IPS DF 6.9 (cell line): ENCODE data around the gene FOXK2.
A peak's percentile ranks its signal among the peaks of the same experiment; 100 is the strongest.
"Not testable (repeated sequence)": the region's sequence is repeated elsewhere in the genome, so short reads cannot be mapped to it uniquely, and the experiment has no call there.

Experiments used
- DNase-seq: peaks from one replicate; pipeline ENCODE4 v3.0.0-alpha.2; 2013; ENCODE audit warnings: low read depth, low spot score
- H3K27ac ChIP-seq: one replicate; pipeline ENCODE4 v1.5.1; 2013; ENCODE audit warnings: low read length, control low read depth
- H3K27me3 ChIP-seq: 2 replicates; pipeline ENCODE4 v1.6.1; 2013; ENCODE audit warnings: mild to moderate bottlenecking, low read length; ENCODE audit not compliant: control insufficient read depth, insufficient read depth
- H3K36me3 ChIP-seq: 2 replicates; pipeline ENCODE4 v1.6.1; 2013; ENCODE audit warnings: low read length; ENCODE audit not compliant: control insufficient read depth, insufficient read depth
- H3K4me1 ChIP-seq: 2 replicates; pipeline ENCODE4 v1.6.1; 2013; ENCODE audit warnings: low read length; ENCODE audit not compliant: control insufficient read depth, insufficient read depth
- H3K4me3 ChIP-seq: 2 replicates; pipeline ENCODE4 v1.5.1; 2013; ENCODE audit warnings: mild to moderate bottlenecking, low read length
- H3K9me3 ChIP-seq: 2 replicates; pipeline ENCODE4 v1.6.1; 2013; ENCODE audit warnings: low read length, inconsistent platforms; ENCODE audit not compliant: control insufficient read depth, insufficient read depth
- WGBS: extraction: QIAGEN DNeasy Blood & Tissue Kit; methylation state at CpG from one replicate; pipeline ENCODE4 v1.1.7; 2013; ENCODE audit warnings: mixed read lengths, missing lambda C conversion rate; ENCODE audit not compliant: insufficient read length, insufficient coverage; 5-methylcytosine and 5-hydroxymethylcytosine counted together

The FOXK2 gene

GRCh38 chr17:82507631-82508175 is 11.8 kb upstream of the FOXK2 start:
- no peaks in the 10 kb centered on the region for H3K4me1 ChIP-seq
- no peaks in the 10 kb centered on the region for H3K36me3 ChIP-seq
- no CpG with 5 or more reads among the region's 7 CpGs for WGBS
- no peaks in the 10 kb centered on the region for H3K9me3 ChIP-seq
- no peaks in the 10 kb centered on the region for H3K27me3 ChIP-seq
- no peak for DNase-seq
- H3K27ac ChIP-seq = no peak overlapping the region
- no peak overlapping the region for H3K4me3 ChIP-seq

GRCh38 chr17:82511642-82512041 is 7.9 kb upstream of the FOXK2 start:
- not testable (repeated sequence) for H3K36me3 ChIP-seq, DNase-seq, H3K9me3 ChIP-seq, H3K4me3 ChIP-seq, H3K27me3 ChIP-seq, H3K27ac ChIP-seq, H3K4me1 ChIP-seq
- WGBS = no CpG with 5 or more reads among the region's 5 CpGs

- not testable (repeated sequence) for H3K27ac ChIP-seq, H3K9me3 ChIP-seq, H3K36me3 ChIP-seq, DNase-seq, H3K27me3 ChIP-seq, H3K4me3 ChIP-seq, H3K4me1 ChIP-seq
- WGBS = no CpG with 5 or more reads among the region's 10 CpGs
These were observed 5.7 kb upstream of the FOXK2 start for GRCh38 chr17:82513864-82514263.

GRCh38 chr17:82517230-82517865 is 2.2 kb upstream of the FOXK2 start:
- no CpG with 5 or more reads among the region's 10 CpGs for WGBS
- DNase-seq = no peak
- Histone ChIP-seq H3K27me3 (no peaks in the 10 kb centered on the region), H3K27ac (no peak overlapping the region), H3K4me1 (peaks cover 2% of the 10 kb centered on the region; the same call in 1 of the 2 replicates), H3K4me3 (no peak overlapping the region), H3K9me3 (no peaks in the 10 kb centered on the region), H3K36me3 (no peaks in the 10 kb centered on the region; the same call in 1 of the 2 replicates)

GRCh38 chr17:82519971-82520903 is 705 bp downstream of the FOXK2 start:
- H3K27me3 ChIP-seq = no peaks in the 10 kb centered on the region
- no CpG with 5 or more reads among the region's 94 CpGs for WGBS
- H3K27ac ChIP-seq = no peak overlapping the region
- H3K4me1 ChIP-seq = peaks cover 2% of the 10 kb centered on the region; the same call in 1 of the 2 replicates
- no peak for DNase-seq
- no peaks in the 10 kb centered on the region; the same call in 1 of the 2 replicates for H3K36me3 ChIP-seq
- H3K4me3 ChIP-seq = peak overlapping the region; percentile 97
- H3K9me3 ChIP-seq = no peaks in the 10 kb centered on the region

GRCh38 chr17:82524540-82524939 is 5.0 kb downstream of the FOXK2 start:
- H3K9me3 ChIP-seq = no peaks in the 10 kb centered on the region
- peaks cover 2% of the 10 kb centered on the region; the same call in 1 of the 2 replicates for H3K4me1 ChIP-seq
- H3K36me3 ChIP-seq = no peaks in the 10 kb centered on the region; the same call in 1 of the 2 replicates
- no CpG with 5 or more reads among the region's 4 CpGs for whole genome bisulfite sequencing
- no peak overlapping the region for H3K4me3 ChIP-seq
- H3K27me3 ChIP-seq = no peaks in the 10 kb centered on the region
- no peak for DNase-seq
- H3K27ac ChIP-seq = no peak overlapping the region

- no peak overlapping the region for H3K27ac ChIP-seq
- no CpG with 5 or more reads among the region's 4 CpGs for WGBS
- H3K4me1 ChIP-seq = peaks cover 2% of the 10 kb centered on the region; the same call in 1 of the 2 replicates
These were observed 6.2 kb downstream of the FOXK2 start for GRCh38 chr17:82525712-82526111.

GRCh38 chr17:82527898-82528297 is 8.4 kb downstream of the FOXK2 start:
- no peak for DNase-seq
- H3K27me3 ChIP-seq = no peaks in the 10 kb centered on the region
- H3K4me1 ChIP-seq = no peaks in the 10 kb centered on the region
- H3K36me3 ChIP-seq = no peaks in the 10 kb centered on the region
- H3K27ac ChIP-seq = no peak overlapping the region
- no peaks in the 10 kb centered on the region for H3K9me3 ChIP-seq
- H3K4me3 ChIP-seq = no peak overlapping the region
- no CpG with 5 or more reads among the region's 8 CpGs for WGBS

More at GRCh38 chr17:82525712-82526111, 6.2 kb downstream of the FOXK2 start:
- no peaks in the 10 kb centered on the region for H3K27me3 ChIP-seq
- H3K9me3 ChIP-seq = no peaks in the 10 kb centered on the region
- no peak for DNase-seq
- H3K4me3 ChIP-seq = no peak overlapping the region
- no peaks in the 10 kb centered on the region for H3K36me3 ChIP-seq

GRCh38 chr17:82528484-82529265 is 9.1 kb downstream of the FOXK2 start:
- H3K27ac ChIP-seq = no peak overlapping the region
- DNase-seq = no peak
- H3K4me1 ChIP-seq = peaks cover 1% of the 10 kb centered on the region; the same call in 1 of the 2 replicates

GRCh38 chr17:82529914-82530300 is 10.4 kb downstream of the FOXK2 start:
- H3K27ac ChIP-seq = no peak overlapping the region
- no CpG with 5 or more reads among the region's 9 CpGs for WGBS
- H3K36me3 ChIP-seq = no peaks in the 10 kb centered on the region
- H3K9me3 ChIP-seq = no peaks in the 10 kb centered on the region
- peaks cover 4% of the 10 kb centered on the region for H3K4me1 ChIP-seq
- H3K4me3 ChIP-seq = no peak overlapping the region
- no peaks in the 10 kb centered on the region for H3K27me3 ChIP-seq
- no peak for DNase-seq

More at GRCh38 chr17:82528484-82529265, 9.1 kb downstream of the FOXK2 start:
- H3K27me3 ChIP-seq = no peaks in the 10 kb centered on the region
- H3K9me3 ChIP-seq = no peaks in the 10 kb centered on the region
- H3K36me3 ChIP-seq = no peaks in the 10 kb centered on the region
- H3K4me3 ChIP-seq = no peak overlapping the region
- no CpG with 5 or more reads among the region's 17 CpGs for WGBS
